HG03039 (cell line): ENCODE results near the gene MOCS1.

ENCODE experiments used
- ATAC-seq: cut with Tn5 transposase; IDR thresholded peaks from one replicate; pipeline ENCODE4 v1.9.1; 2021; ENCODE audit warnings: mild to moderate bottlenecking, moderate library complexity; ENCODE audit not compliant: unreplicated experiment

The MOCS1 gene

DNA sequence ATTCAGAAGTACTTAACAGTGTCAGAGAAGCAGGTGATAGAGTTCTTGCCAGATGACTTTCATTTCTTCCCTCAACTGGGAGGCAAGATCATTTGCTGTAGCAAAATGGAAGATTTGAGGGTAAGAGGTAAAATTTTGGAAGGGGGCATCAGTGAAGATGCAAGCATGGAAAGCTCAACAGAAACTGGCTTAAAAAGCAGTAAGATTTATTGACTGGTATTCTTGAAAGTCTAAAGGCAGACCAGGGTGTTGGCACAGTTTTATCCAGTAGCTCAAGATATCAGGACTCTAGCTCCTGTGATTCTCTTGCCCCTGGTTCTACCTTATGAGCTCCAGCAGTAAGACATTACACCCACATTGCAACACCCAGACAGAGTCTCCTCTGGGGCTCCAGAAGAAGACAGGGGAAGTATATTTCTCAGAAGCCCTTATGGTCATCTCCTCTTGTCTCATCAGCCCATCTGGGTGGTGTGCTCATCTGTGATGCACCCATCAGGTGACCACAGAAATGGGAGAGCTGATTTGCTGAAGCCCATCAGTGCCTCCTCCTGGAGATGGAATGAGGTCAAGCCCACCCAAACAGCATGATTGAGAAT, 16.0 kb upstream of the MOCS1 start:
- ATAC-seq, result no peak

DNA sequence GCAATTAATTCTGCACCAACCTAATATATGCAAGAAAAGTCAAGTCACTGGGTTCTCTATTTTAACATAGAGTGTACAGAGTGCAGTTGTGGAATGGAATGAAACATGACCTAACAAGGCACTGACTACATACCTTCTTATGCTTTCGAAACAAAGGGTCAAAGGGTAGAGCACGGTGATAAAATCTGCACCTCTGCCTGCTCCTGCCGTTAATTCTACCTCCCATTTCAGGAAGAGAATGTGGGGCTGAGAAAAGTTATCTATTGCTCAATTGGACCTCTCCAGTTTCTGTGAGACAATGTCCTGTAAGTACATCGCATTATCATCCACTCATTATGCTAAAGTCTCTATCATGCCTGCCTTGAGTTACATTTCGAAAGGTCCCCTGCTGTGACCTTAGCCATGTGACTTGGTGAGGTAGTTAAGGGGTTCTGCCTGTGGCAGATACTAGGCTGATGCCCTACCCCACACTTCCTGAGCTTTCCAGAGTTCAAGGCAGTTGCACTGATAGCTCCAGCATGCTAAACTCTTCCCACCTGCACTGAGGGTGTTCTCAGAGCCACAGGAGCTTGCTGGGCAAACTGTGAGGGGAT, 14.0 kb upstream of the MOCS1 start:
- ATAC-seq, result no peak

- no peak for ATAC-seq
These were observed 13.4 kb upstream of the MOCS1 start for GRCh38 chr6:39947611-39948068.

- ATAC-seq, result no peak
These were observed 11.4 kb upstream of the MOCS1 start for GRCh38 chr6:39945626-39946025.

GRCh38 chr6:39942903-39943580, 8.8 kb upstream of the MOCS1 start:
- no peak for ATAC-seq

DNA sequence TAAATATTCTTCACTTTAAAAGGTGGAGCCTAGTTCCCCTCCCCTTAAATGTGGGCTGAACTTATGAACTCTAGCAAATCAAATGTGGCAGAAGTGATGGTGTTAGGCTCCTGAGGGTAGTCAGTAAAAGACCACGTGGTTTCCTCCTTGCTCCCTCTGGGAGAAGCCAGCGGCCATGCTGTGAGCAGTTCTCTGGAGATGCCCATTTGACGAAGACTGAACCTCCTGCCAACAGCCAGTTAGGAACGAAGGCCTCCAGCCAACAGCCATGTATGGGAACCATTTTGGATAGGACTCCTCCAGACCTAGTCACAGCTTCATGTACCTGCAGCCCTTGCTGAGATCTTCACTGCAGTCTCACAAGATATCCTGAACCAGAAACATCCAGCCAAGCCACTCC, 7.6 kb upstream of the MOCS1 start:
- ATAC-seq, result no peak

DNA sequence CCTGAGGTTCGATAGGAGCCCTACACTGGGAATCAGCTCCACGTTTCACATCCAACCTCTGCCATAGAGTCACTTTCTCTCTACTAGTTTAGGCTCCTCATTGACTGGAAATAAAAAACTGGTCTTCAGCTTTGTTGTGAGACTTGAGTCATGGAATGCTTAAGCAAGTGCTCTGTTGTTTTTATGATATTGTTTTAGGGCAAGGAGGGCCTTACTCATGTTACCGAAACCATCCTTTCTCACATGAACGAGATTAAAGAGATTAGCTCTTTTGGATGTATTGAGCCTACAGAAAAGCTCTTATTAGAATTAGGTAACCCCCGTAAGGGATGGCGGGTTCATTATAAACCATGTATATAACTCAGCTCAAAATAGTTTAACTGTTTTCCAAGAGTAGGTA, 6.9 kb upstream of the MOCS1 start:
- ATAC-seq, result no peak

GRCh38 chr6:39938773-39939654, 4.8 kb upstream of the MOCS1 start:
- no peak for ATAC-seq

DNA sequence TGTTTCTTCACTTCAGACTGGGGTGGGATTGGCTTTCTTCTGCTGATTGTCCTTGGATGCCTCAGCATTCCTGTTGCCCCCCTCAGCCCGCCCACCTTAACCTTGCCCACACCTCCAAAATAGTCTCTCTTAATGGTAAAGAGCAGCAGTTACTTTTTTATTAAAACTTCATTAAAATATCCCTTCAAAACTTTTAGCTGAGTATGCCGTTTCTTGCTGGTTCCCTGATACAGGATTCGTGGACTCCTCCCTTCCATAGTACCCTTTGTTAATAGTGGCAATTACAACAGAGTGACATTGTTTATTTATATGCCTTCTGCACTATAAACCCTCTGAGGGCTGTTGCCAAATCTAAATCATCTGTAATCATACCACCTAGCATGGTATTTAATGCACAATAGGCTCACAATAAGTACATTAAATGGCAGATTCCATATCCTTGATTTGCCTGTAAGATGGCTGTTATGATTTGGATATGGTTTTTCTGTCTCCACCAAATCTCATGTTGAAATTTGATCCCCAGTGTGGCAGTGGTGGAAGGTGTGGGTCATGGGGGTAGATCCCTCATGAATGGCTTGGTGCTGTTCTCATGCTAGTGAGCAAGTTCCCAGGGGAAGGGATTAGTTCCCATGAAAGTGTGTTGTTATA, 3.5 kb upstream of the MOCS1 start:
- ATAC-seq, result no peak

- ATAC-seq, result no peak
These were observed 2.6 kb upstream of the MOCS1 start for GRCh38 chr6:39936857-39937256.

DNA sequence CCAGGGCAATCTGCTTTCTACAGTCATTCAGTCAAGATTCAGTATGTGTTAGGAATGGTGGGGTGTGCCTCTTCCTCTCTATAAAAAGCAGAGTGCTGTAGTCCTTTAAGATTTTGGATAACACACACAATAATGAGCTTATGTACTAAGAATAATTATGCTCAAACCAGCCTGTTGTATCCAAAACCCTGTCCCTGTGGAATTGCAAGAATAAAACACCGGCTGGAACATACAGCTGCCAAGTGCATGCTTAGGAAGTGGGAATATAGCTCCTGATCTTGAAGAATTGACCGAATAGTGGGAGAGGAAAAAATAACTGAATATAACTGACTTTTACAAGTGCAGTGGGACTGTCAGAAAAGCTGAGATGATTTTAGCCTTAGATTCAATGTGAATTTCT, 979 bp upstream of the MOCS1 start:
- no peak for ATAC-seq

GRCh38 chr6:39933669-39934130, 562 bp downstream of the MOCS1 start:
- ATAC-seq, result no peak

DNA sequence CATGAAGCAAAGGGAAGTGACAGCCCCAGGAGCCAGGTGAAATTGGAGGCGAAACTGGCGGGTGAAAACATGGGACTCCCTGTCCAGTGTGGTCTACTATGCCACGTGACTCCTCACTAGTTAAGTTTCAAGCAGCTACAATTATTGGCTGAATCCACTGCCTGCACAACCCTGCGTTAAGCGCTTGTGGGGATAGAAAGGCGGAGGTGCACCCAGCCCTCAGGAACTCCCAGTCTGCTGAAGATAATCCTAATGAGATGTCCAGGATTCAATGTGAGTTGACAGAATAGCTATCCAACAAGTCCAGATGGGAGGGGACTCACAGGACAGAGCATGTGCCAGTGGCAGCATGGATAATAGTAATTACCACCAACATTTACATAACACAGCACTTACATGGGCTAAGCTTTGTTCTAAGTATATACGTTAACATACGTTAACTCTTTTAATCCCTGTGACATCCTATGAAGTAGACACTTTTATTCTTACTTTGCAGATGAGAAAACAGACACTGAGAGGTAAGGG, 1.8 kb downstream of the MOCS1 start:
- ATAC-seq, result no peak

DNA sequence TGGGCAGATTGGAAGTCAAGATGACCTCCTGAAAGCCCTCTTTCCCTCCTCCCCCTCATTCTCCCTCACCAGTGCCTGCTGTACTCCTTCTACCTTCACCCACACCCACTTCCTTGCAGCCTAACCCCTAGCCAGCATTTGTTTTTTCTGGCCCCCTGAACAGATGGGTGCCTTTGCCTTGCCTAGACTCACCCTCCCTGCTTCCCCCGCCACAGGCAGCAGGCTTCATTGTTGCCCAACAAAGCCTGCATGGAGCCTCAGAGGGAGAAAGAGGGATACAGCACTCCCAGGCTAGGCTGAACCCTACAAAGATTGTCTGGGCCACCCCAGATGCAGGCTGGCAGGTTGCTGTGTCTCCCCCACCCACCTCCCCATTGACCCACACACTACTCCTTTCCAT, 2.7 kb downstream of the MOCS1 start:
- no peak for ATAC-seq

DNA sequence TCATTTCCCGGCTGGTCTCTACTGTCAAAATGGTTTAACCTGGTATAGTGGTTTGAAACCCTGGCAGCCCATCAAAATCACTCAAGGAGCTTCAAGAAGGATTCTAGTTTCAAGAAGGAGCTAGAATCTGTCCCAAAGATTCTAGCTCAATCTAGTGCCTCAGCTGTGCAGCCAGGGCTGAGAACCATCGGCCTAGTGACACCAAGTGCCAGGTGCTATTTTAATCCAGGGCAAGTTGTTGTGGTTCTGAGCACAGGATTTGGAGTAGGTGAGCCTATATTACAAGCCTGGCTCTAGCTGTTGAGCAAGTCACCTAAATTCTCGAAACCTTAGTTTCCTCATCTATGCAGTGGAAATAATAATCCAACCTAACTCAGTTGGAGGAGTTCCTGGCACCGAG, 3.7 kb downstream of the MOCS1 start:
- no peak for ATAC-seq

GRCh38 chr6:39929733-39930461, 4.4 kb downstream of the MOCS1 start:
- no peak for ATAC-seq

GRCh38 chr6:39929039-39929732, 5.1 kb downstream of the MOCS1 start:
- no peak for ATAC-seq

GRCh38 chr6:39927159-39927558, 7.1 kb downstream of the MOCS1 start:
- ATAC-seq, result no peak

GRCh38 chr6:39926668-39927067, 7.6 kb downstream of the MOCS1 start:
- ATAC-seq, result no peak
